ENCODE data around the gene JPH3. TPM values are rescaled to one million over a fixed set of nuclear protein-coding genes. Genes with fewer than 3 reads are reported as not detected.

Gene JPH3
- total and polyA plus RNA-seq, 10 of the 15 experiments (the other 5 are each of a cell fraction or from before 2014, with no cell fraction given), result 0.05 TPM; not detected in 9

- RAD21 ChIA-PET (ENCODE audit: unreplicated experiment), result no interaction called here
- in situ Hi-C loops (cut with MboI), result no loop called here
- no peak for FAIRE-seq
Observed at GRCh38 chr16:87634411-87634810, 32.1 kb downstream of the JPH3 start.

More at GRCh38 chr16:87634411-87634810, 32.1 kb downstream of the JPH3 start:
- no peaks in the 10 kb centered on the region for H3K9me3 ChIP-seq (replicated peaks; ENCODE audit: control insufficient read depth, insufficient read depth, low read length)
- BruUV-seq (replicated peaks), result no TSS peak
- H4K20me1 ChIP-seq (ENCODE audit: control insufficient read depth, insufficient read depth), result no peaks in the 10 kb centered on the region
- H3K27me3 ChIP-seq (replicated peaks in 1 of 2; ENCODE audit: control insufficient read depth in 2 of 2, insufficient read depth in 2 of 2, low read length in 1 of 2), result no peaks in the 10 kb centered on the region; a peak in 1 of 4 replicates
- ChIA-PET CTCF (no interaction called here), SMC1A (ENCODE audit: uncharacterized antibody, unreplicated experiment) (interaction anchor here (1.3 kb wide), 1 partner anchor 430 kb away, joined by 3 read pairs; no protein-coding TSS in a partner anchor), POLR2A (no interaction called here)
- intact Hi-C loops (cut with micrococcal nuclease; ENCODE audit: unreplicated experiment), result loop anchor here (10.0 kb wide), 1 partner anchor 320 kb away; the partner anchor contains the start of gene C16orf95
- WGBS (ENCODE audit: insufficient coverage, insufficient replicate concordance, low lambda C conversion rate, missing lambda C conversion rate), result 40% methylated on average over 14 of the region's 14 CpGs
- H3K27ac ChIP-seq (ENCODE audit: control insufficient read depth, insufficient read depth), result no peak overlapping the region
- H3K4me2 ChIP-seq (ENCODE audit: control insufficient read depth, insufficient read depth), result no peak overlapping the region
- H3K79me2 ChIP-seq (ENCODE audit: control insufficient read depth, insufficient read depth, low read length), result no peaks in the 10 kb centered on the region
- H3K4me3 ChIP-seq, result no peak overlapping the region
- ATAC-seq (no peak), DNase-seq (ENCODE audit: low read depth, low spot score) (no peak)
- no peaks in the 10 kb centered on the region for H3K36me3 ChIP-seq (ENCODE audit: control insufficient read depth in 2 of 2, insufficient read depth in 2 of 2, low read length in 1 of 2)
- H2AFZ ChIP-seq (ENCODE audit: control insufficient read depth, low read depth, low read length), result no peak overlapping the region
- TF ChIP-seq ASH2L (IDR thresholded peaks at IDR 0.05; ENCODE audit: borderline replicate concordance, low read depth) (no peak), IRF3 (IDR thresholded peaks at IDR 0.05) (no peak), NBN (IDR thresholded peaks at IDR 0.05) (no peak), GATAD2B (conservative IDR thresholded peaks at IDR 0.05; ENCODE audit: low read depth) (no peak), CBFB (IDR thresholded peaks at IDR 0.05; ENCODE audit: low read depth) (no peak)
- TF ChIP-seq, protein P1, sequence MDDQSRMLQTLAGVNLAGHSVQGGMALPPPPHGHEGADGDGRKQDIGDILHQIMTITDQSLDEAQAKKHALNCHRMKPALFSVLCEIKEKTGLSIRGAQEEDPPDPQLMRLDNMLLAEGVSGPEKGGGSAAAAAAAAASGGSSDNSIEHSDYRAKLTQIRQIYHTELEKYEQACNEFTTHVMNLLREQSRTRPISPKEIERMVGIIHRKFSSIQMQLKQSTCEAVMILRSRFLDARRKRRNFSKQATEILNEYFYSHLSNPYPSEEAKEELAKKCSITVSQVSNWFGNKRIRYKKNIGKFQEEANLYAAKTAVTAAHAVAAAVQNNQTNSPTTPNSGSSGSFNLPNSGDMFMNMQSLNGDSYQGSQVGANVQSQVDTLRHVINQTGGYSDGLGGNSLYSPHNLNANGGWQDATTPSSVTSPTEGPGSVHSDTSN (IDR thresholded peaks at IDR 0.05; ENCODE audit: insufficient replicate concordance, low read depth, low read length), result no peak
- no peak overlapping the region for H3K9ac ChIP-seq (ENCODE audit: control insufficient read depth, insufficient read depth, low read length)
- no peaks in the 10 kb centered on the region for H3K4me1 ChIP-seq (ENCODE audit: control insufficient read depth, insufficient read depth, low read length)

Measured in GM12878 (cell line).